K562 (cell line): ENCODE data around the gene ANAPC2.
A peak's percentile ranks its signal among the peaks of the same experiment; 100 is the strongest.

Experiments used
- CBFB ChIP-seq: sonication (generic); formaldehyde crosslinking; IDR thresholded peaks from 2 replicates; pipeline ENCODE4 v1.4.0; 2020; ENCODE audit warnings: mild to moderate bottlenecking, missing genetic modification reagents
- DNMT1 ChIP-seq: fragments of 450-650 bp; IDR thresholded peaks from 2 replicates; pipeline ENCODE4 v1.6.1; 2016; ENCODE audit warnings: antibody characterized with exemption, mild to moderate bottlenecking
- E2F3 ChIP-seq: fragments of 250-450 bp; sonication (Bioruptor Pico); IDR thresholded peaks from 2 replicates; pipeline ENCODE4 v1.4.0; 2020; ENCODE audit warnings: mild to moderate bottlenecking
- NCOA2 ChIP-seq, 2 experiments: fragments of 450-650 bp; IDR thresholded peaks; 2 replicates each; pipeline ENCODE4 v1.6.1; 2018; ENCODE audit warnings: mild to moderate bottlenecking in 2 of 2, moderate library complexity in 1 of 2; ENCODE audit not compliant: partially characterized antibody in 2 of 2
- NRF1 ChIP-seq, 2 experiments: fragments of 450-650 bp; IDR thresholded peaks in 1 of 2; conservative IDR thresholded peaks in 1 of 2; 2 replicates each; pipeline ENCODE4 v1.6.1; 2014; ENCODE audit warnings: mild to moderate bottlenecking in 2 of 2
- POLR2A ChIP-seq: fragments of 450-650 bp; conservative IDR thresholded peaks from 2 replicates; pipeline ENCODE4 v1.6.1; 2016
- RFX1 ChIP-seq: fragments of 450-650 bp; IDR thresholded peaks from 2 replicates; pipeline ENCODE4 v1.6.1; 2016; ENCODE audit warnings: mild to moderate bottlenecking, moderate library complexity
- TEAD4 ChIP-seq, 2 experiments: sonication (generic) in 1 of 2; formaldehyde crosslinking in 1 of 2; IDR thresholded peaks; 2 replicates each; pipeline versions ENCODE4 v1.6.1 to v1.8.0; 2012 to 2022; ENCODE audit warnings: borderline replicate concordance in 1 of 2, inconsistent platforms in 1 of 2, low read length in 1 of 2, mild to moderate bottlenecking in 1 of 2, missing genetic modification reagents in 1 of 2
- ZNF24 ChIP-seq: fragments of 450-650 bp; IDR thresholded peaks from 2 replicates; pipeline ENCODE4 v1.6.1; 2016
- ZNF551 ChIP-seq: fragments of 250-450 bp; sonication (Bioruptor Pico); IDR thresholded peaks from 2 replicates; pipeline ENCODE4 v1.5.0; 2021; ENCODE audit warnings: mild to moderate bottlenecking, moderate library complexity
- TF ChIP-seq, protein P1 (sequence below): fragments of 250-450 bp; sonication (Bioruptor Pico); IDR thresholded peaks from 2 replicates; pipeline ENCODE4 v1.5.0; 2020; ENCODE audit warnings: mild to moderate bottlenecking, borderline replicate concordance
- TF ChIP-seq, protein P2 (sequence below): fragments of 250-450 bp; sonication (Bioruptor Pico); IDR thresholded peaks from 2 replicates; pipeline ENCODE4 v1.4.0; 2020; ENCODE audit warnings: mild to moderate bottlenecking, moderate library complexity
- TF ChIP-seq, protein P3 (sequence below), 3 experiments: IDR thresholded peaks in 2 of 3; conservative IDR thresholded peaks in 1 of 3; 2 replicates each; pipeline ENCODE4 v1.5.1; 2011 to 2012; ENCODE audit warnings: low read length in 3 of 3, mild to moderate bottlenecking in 3 of 3, control low read depth in 2 of 3, improper control_type of control experiment in 1 of 3, inconsistent platforms in 1 of 3, low read depth in 1 of 3, mixed read lengths in 1 of 3, moderate library complexity in 1 of 3; ENCODE audit not compliant: insufficient read depth in 2 of 3

DNA sequence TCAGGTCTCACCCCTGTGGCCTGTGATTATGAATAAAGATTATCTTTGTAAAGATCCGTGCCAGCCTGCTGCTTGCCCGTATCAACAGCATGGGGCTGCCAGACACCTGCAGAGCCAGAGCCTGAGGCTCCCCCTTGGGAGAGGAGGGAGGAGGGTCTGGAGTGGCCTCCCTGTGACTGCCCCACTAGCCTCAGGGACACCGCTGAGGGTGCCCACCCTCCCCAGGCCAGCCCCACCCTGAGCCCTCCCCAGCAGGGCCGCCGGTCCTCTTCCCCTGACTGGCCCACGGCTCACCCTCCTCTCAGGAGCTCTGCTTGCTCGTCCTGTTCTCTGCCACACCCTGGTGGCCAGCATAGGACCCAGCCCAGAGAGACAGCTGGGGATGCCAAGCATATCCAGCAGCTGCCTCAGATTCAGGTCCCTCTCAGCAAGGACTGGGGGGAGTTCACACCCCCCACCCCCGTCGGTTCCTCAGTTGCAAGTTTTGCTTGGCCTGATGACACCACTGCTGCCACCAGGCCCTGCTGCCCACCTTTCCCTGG, 2.0 kb upstream of the ANAPC2 start:
- TF ChIP-seq ZNF24 = no peak
- TF ChIP-seq, protein P1, sequence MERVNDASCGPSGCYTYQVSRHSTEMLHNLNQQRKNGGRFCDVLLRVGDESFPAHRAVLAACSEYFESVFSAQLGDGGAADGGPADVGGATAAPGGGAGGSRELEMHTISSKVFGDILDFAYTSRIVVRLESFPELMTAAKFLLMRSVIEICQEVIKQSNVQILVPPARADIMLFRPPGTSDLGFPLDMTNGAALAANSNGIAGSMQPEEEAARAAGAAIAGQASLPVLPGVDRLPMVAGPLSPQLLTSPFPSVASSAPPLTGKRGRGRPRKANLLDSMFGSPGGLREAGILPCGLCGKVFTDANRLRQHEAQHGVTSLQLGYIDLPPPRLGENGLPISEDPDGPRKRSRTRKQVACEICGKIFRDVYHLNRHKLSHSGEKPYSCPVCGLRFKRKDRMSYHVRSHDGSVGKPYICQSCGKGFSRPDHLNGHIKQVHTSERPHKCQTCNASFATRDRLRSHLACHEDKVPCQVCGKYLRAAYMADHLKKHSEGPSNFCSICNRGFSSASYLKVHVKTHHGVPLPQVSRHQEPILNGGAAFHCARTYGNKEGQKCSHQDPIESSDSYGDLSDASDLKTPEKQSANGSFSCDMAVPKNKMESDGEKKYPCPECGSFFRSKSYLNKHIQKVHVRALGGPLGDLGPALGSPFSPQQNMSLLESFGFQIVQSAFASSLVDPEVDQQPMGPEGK = no peak
- TF ChIP-seq RFX1 = no peak
- no peak for TF ChIP-seq DNMT1
- no peak for TF ChIP-seq NCOA2 (IDR thresholded peaks at IDR 0.05; ENCODE audit: partially characterized antibody in 2 of 2)
- TF ChIP-seq, protein P2, sequence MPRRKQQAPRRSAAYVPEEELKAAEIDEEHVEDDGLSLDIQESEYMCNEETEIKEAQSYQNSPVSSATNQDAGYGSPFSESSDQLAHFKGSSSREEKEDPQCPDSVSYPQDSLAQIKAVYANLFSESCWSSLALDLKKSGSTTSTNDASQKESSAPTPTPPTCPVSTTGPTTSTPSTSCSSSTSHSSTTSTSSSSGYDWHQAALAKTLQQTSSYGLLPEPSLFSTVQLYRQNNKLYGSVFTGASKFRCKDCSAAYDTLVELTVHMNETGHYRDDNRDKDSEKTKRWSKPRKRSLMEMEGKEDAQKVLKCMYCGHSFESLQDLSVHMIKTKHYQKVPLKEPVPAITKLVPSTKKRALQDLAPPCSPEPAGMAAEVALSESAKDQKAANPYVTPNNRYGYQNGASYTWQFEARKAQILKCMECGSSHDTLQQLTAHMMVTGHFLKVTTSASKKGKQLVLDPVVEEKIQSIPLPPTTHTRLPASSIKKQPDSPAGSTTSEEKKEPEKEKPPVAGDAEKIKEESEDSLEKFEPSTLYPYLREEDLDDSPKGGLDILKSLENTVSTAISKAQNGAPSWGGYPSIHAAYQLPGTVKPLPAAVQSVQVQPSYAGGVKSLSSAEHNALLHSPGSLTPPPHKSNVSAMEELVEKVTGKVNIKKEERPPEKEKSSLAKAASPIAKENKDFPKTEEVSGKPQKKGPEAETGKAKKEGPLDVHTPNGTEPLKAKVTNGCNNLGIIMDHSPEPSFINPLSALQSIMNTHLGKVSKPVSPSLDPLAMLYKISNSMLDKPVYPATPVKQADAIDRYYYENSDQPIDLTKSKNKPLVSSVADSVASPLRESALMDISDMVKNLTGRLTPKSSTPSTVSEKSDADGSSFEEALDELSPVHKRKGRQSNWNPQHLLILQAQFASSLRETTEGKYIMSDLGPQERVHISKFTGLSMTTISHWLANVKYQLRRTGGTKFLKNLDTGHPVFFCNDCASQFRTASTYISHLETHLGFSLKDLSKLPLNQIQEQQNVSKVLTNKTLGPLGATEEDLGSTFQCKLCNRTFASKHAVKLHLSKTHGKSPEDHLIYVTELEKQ (CRISPR knock-in tag) = no peak
- no peak for TF ChIP-seq POLR2A
- TF ChIP-seq, protein P3, sequence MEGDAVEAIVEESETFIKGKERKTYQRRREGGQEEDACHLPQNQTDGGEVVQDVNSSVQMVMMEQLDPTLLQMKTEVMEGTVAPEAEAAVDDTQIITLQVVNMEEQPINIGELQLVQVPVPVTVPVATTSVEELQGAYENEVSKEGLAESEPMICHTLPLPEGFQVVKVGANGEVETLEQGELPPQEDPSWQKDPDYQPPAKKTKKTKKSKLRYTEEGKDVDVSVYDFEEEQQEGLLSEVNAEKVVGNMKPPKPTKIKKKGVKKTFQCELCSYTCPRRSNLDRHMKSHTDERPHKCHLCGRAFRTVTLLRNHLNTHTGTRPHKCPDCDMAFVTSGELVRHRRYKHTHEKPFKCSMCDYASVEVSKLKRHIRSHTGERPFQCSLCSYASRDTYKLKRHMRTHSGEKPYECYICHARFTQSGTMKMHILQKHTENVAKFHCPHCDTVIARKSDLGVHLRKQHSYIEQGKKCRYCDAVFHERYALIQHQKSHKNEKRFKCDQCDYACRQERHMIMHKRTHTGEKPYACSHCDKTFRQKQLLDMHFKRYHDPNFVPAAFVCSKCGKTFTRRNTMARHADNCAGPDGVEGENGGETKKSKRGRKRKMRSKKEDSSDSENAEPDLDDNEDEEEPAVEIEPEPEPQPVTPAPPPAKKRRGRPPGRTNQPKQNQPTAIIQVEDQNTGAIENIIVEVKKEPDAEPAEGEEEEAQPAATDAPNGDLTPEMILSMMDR (IDR thresholded peaks at IDR 0.05 in 2 of 3, conservative IDR thresholded peaks at IDR 0.05 in 1 of 3; ENCODE audit: insufficient read depth in 2 of 3, low read depth in 1 of 3, low read length in 3 of 3) = peak in 2 of 3 experiments; percentile 11 to 19; a peak in 3 of 6 replicates
- TF ChIP-seq ZNF551 = no peak
- TF ChIP-seq CBFB (CRISPR knock-in tag) = no peak
- no peak for TF ChIP-seq NRF1 (conservative IDR thresholded peaks at IDR 0.05 in 1 of 2, IDR thresholded peaks at IDR 0.05 in 1 of 2)
- TF ChIP-seq E2F3 (CRISPR knock-in tag) = no peak
- no peak for TF ChIP-seq TEAD4 (IDR thresholded peaks at IDR 0.05; ENCODE audit: low read length)
- TF ChIP-seq TEAD4 (CRISPR knock-in tag; IDR thresholded peaks at IDR 0.05; ENCODE audit: borderline replicate concordance) = no peak
